ENCODE data around the gene RGS2. TPM values are rescaled to one million over a fixed set of nuclear protein-coding genes. Genes with fewer than 3 reads are reported as not detected.

RGS2 gene
- total and polyA plus RNA-seq, 7 donors, result 22.4 to 667 (median 366) TPM

- intact Hi-C loops (cut with DNase I), result no loop called here
- H3K4me1 ChIP-seq, result peaks cover 0 to 12% (median 11%) of the 10 kb centered on the region in 4 donors
- DNase-seq, result no peak
These were observed 30.6 kb downstream of the RGS2 start for GRCh38 chr1:192839162-192840066.

DNA sequence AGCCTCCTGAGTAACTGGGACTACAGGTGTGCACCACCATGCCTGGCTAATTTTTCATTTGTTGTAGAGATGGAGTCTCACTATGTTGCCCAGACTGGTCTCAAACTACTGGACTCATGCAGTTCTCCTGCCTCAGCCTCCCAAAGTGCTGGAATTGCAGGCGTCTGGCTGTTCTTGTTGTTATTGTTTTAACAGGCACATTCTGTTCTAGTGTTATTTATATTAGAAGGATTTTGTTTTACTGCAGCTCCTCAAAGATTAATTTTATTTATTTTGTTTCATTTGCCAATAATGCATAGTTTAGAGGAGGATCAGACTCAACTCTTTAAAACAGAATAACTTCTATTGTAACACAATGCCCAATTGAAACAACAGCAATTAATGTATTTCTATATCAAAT, 35.5 kb downstream of the RGS2 start:
- H3K4me3 ChIP-seq, result no peak overlapping the region
- H3K36me3 ChIP-seq, result no peaks in the 10 kb centered on the region
- H3K4me1 ChIP-seq, result no peaks in the 10 kb centered on the region
- H3K9me3 ChIP-seq, result no peaks in the 10 kb centered on the region
- intact Hi-C loops (cut with DNase I), result no loop called here
- WGBS, 2 donors, result 76 to 81% methylated on average over 1 of the region's 1 CpG
- DNase-seq, result no peak
- no peak overlapping the region for H3K27ac ChIP-seq
- no peaks in the 10 kb centered on the region for H3K27me3 ChIP-seq
- TF ChIP-seq EP300 (IDR thresholded peaks at IDR 0.05) (no peak), POLR2AphosphoS5 (IDR thresholded peaks at IDR 0.05) (no peak), CTCF (IDR thresholded peaks at IDR 0.05) (no peak), POLR2A (IDR thresholded peaks at IDR 0.05) (no peak)

More at GRCh38 chr1:192839162-192840066, 30.6 kb downstream of the RGS2 start:
- Histone ChIP-seq H3K4me3 (no peak overlapping the region), H3K27ac (no peak overlapping the region), H3K36me3 (no peaks in the 10 kb centered on the region), H3K9me3 (no peaks in the 10 kb centered on the region), H3K27me3 (no peaks in the 10 kb centered on the region)
- TF ChIP-seq CTCF (IDR thresholded peaks at IDR 0.05) (no peak), POLR2A (IDR thresholded peaks at IDR 0.05) (no peak), POLR2AphosphoS5 (IDR thresholded peaks at IDR 0.05) (no peak), EP300 (IDR thresholded peaks at IDR 0.05) (no peak)
- 88 to 92% methylated on average over 9 of the region's 9 CpGs for WGBS, 2 donors

GRCh38 chr1:192846950-192847349, 38.1 kb downstream of the RGS2 start:
- Histone ChIP-seq H3K27ac (no peak overlapping the region), H3K4me3 (no peak overlapping the region), H3K36me3 (no peaks in the 10 kb centered on the region), H3K27me3 (no peaks in the 10 kb centered on the region), H3K9me3 (no peaks in the 10 kb centered on the region), H3K4me1 (peaks cover 0 to 4% (median 0%) of the 10 kb centered on the region in 4 donors)
- 85 to 91% methylated on average over 2 of the region's 2 CpGs for WGBS, 2 donors
- no peak for DNase-seq
- intact Hi-C loops (cut with DNase I), result no loop called here
- TF ChIP-seq CTCF (IDR thresholded peaks at IDR 0.05) (no peak), EP300 (IDR thresholded peaks at IDR 0.05) (no peak), POLR2A (IDR thresholded peaks at IDR 0.05) (no peak), POLR2AphosphoS5 (IDR thresholded peaks at IDR 0.05) (no peak)

DNA sequence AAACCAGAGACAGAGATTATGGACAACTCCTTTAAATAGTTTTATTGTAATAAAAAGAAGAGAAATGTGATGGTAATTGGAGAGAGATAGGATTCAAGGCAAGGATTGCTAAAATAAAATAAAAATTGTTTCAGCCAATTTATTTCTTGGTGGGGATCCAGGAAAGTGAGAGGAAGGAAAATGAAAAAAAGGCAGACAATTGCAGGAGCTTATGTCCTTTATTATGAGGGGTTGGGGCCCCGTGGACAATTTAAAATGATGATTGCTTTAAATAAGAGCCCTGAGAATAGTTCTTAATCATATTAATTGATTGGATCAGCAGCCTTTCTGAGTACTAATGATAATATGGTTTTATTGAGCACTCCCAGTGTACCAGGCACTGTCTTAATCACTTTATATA, 40.2 kb downstream of the RGS2 start:
- WGBS, 2 donors, result 38 to 61% methylated on average over 1 of the region's 1 CpG
- no peak overlapping the region for H3K27ac ChIP-seq
- H3K4me1 ChIP-seq, result peaks cover 0 to 4% (median 0%) of the 10 kb centered on the region in 4 donors
- intact Hi-C loops (cut with DNase I), result no loop called here
- H3K9me3 ChIP-seq, result no peaks in the 10 kb centered on the region
- H3K36me3 ChIP-seq, result no peaks in the 10 kb centered on the region
- no peaks in the 10 kb centered on the region for H3K27me3 ChIP-seq
- H3K4me3 ChIP-seq, result no peak overlapping the region
- DNase-seq, result no peak
- no peak for TF ChIP-seq POLR2A (IDR thresholded peaks at IDR 0.05)
- TF ChIP-seq EP300 (IDR thresholded peaks at IDR 0.05), result no peak
- no peak for TF ChIP-seq CTCF (IDR thresholded peaks at IDR 0.05)
- TF ChIP-seq POLR2AphosphoS5 (IDR thresholded peaks at IDR 0.05), result no peak

Measured in sigmoid colon (tissue), 7 donors.